NT2/D1 (cell line): ENCODE measurements around the gene SORCS1.

ENCODE experiments used
- DNase-seq: peaks from one replicate; pipeline ENCODE4 v3.0.0-alpha.2; 2011; ENCODE audit warnings: low read depth, low spot score
- H3K27me3 ChIP-seq: 2 replicates; pipeline ENCODE4 v1.6.0; 2011; ENCODE audit warnings: mild to moderate bottlenecking; ENCODE audit not compliant: insufficient read length, insufficient read depth
- H3K36me3 ChIP-seq: 2 replicates; pipeline ENCODE4 v1.6.1; 2011; ENCODE audit warnings: mild to moderate bottlenecking, low read length, mixed read lengths; ENCODE audit not compliant: insufficient read depth, insufficient read length
- H3K4me1 ChIP-seq: 2 replicates; pipeline ENCODE4 v1.5.1; 2011; ENCODE audit not compliant: insufficient read depth, insufficient read length
- H3K4me3 ChIP-seq: 2 replicates; pipeline ENCODE4 v1.5.1; 2011; ENCODE audit warnings: low read depth; ENCODE audit not compliant: insufficient read length
- H3K9ac ChIP-seq: 2 replicates; pipeline ENCODE4 v1.6.0; 2011; ENCODE audit warnings: low read depth; ENCODE audit not compliant: insufficient read length
- H3K9me3 ChIP-seq: 2 replicates; pipeline ENCODE4 v1.5.1; 2011; ENCODE audit warnings: mild to moderate bottlenecking, low read length; ENCODE audit not compliant: insufficient read depth
- SUZ12 ChIP-seq: IDR thresholded peaks from 2 replicates; pipeline ENCODE4 v1.6.1; 2011; ENCODE audit not compliant: insufficient read length, insufficient read depth; ENCODE audit errors: extremely low read depth
- YY1 ChIP-seq: IDR thresholded peaks from 2 replicates; pipeline ENCODE4 v1.6.1; 2011; ENCODE audit not compliant: insufficient read length, insufficient read depth
- ZNF274 ChIP-seq: IDR thresholded peaks from 2 replicates; pipeline ENCODE4 v1.6.1; 2011; ENCODE audit warnings: mild to moderate bottlenecking, low read depth, low read length

Gene SORCS1

DNA sequence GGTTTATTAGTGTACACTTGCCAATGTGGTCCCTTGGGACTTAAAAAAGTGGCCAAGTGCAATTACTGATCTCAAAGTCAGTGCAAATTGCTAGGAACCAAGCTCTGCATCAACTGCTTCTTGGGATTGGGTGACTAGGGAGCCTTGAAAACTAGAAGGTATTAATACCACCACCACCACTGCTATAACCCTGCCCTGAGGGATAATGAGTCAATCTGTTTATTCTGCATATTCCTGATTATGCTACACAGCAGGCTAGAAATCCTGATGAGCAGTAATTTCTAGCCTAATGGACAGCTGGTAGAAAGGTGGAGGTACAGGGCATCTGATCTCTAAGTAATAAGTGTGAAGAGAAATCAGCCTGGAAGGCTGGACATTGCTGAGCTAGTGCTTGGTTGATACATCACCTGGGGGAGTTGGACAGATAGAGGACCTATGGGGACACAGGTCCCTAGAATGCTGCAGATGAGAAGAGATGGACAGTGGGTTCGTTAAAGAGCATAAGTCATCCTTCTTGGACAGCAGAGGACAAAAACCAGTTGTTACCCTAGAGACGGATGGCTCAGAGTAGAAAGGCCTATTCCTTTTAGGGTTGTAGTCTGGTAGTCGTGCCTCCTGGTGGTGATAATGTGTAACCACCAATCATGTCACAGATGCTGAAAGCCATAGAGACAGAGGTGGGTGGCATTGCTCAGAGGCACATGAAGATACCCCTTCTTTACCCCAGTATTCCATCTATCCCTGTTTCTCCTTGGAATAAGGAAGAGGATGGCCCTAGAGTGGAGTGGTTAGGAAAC, 554.8 kb downstream of the SORCS1 start:
- H3K9me3 ChIP-seq = no peaks in the 10 kb centered on the region
- no peak overlapping the region for H3K9ac ChIP-seq
- TF ChIP-seq YY1 (no peak), ZNF274 (no peak), SUZ12 (no peak)
- peaks cover 2% of the 10 kb centered on the region for H3K27me3 ChIP-seq
- no peak for DNase-seq
- no peaks in the 10 kb centered on the region for H3K36me3 ChIP-seq
- H3K4me3 ChIP-seq = no peak overlapping the region
- H3K4me1 ChIP-seq = no peaks in the 10 kb centered on the region

DNA sequence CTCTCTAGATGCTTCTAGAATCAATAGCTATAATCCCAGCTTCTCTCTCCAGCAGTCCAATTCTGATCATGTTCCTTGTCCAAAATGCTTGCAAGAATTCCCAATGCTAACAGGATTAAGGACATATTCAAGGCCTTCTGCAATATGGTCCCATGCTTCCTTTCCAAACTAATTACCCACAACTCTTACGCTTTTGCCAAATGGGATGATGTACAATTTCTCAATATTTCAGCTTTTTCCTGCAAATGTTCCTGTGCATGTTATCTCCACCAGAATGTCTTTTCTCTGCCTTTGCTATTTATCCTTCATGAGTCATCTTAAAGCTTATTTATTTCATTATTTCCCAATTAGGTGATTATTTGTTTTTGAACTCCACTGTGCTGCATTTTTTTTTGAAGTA, 556.4 kb downstream of the SORCS1 start:
- TF ChIP-seq ZNF274 (no peak), YY1 (no peak), SUZ12 (no peak)
- no peaks in the 10 kb centered on the region for H3K36me3 ChIP-seq
- H3K4me1 ChIP-seq = no peaks in the 10 kb centered on the region
- no peak for DNase-seq
- H3K27me3 ChIP-seq = no peaks in the 10 kb centered on the region
- H3K9me3 ChIP-seq = no peaks in the 10 kb centered on the region
- H3K9ac ChIP-seq = no peak overlapping the region
- H3K4me3 ChIP-seq = no peak overlapping the region

GRCh38 chr10:106595281-106595680, 569.2 kb downstream of the SORCS1 start:
- Histone ChIP-seq H3K36me3 (no peaks in the 10 kb centered on the region), H3K4me1 (no peaks in the 10 kb centered on the region), H3K27me3 (no peaks in the 10 kb centered on the region), H3K9me3 (no peaks in the 10 kb centered on the region), H3K4me3 (no peak overlapping the region), H3K9ac (no peak overlapping the region)
- TF ChIP-seq ZNF274 (no peak), YY1 (no peak), SUZ12 (no peak)
- DNase-seq = no peak

GRCh38 chr10:106593876-106594275, 570.6 kb downstream of the SORCS1 start:
- H3K4me1 ChIP-seq = no peaks in the 10 kb centered on the region
- no peaks in the 10 kb centered on the region for H3K36me3 ChIP-seq
- no peaks in the 10 kb centered on the region for H3K9me3 ChIP-seq
- no peak for DNase-seq
- no peaks in the 10 kb centered on the region for H3K27me3 ChIP-seq
- H3K4me3 ChIP-seq = no peak overlapping the region
- no peak overlapping the region for H3K9ac ChIP-seq
- TF ChIP-seq ZNF274 (no peak), SUZ12 (no peak), YY1 (no peak)

- Histone ChIP-seq H3K27me3 (no peaks in the 10 kb centered on the region), H3K9ac (no peak overlapping the region), H3K9me3 (no peaks in the 10 kb centered on the region), H3K4me1 (no peaks in the 10 kb centered on the region), H3K4me3 (no peak overlapping the region), H3K36me3 (no peaks in the 10 kb centered on the region)
- no peak for DNase-seq
- TF ChIP-seq ZNF274 (no peak), SUZ12 (no peak), YY1 (no peak)
Measured at GRCh38 chr10:106592396-106592795, 572.1 kb downstream of the SORCS1 start.

- TF ChIP-seq SUZ12 = no peak
- no peak for TF ChIP-seq ZNF274
- no peak for TF ChIP-seq YY1
- no peak for DNase-seq
- no peaks in the 10 kb centered on the region for H3K27me3 ChIP-seq
Measured at GRCh38 chr10:106582291-106582690, 582.2 kb downstream of the SORCS1 start.

GRCh38 chr10:106577756-106578155, 586.8 kb downstream of the SORCS1 start:
- H3K4me3 ChIP-seq = no peak overlapping the region
- peaks cover 3% of the 10 kb centered on the region for H3K4me1 ChIP-seq
- TF ChIP-seq ZNF274 (no peak), YY1 (no peak), SUZ12 (no peak)
- no peak overlapping the region for H3K9ac ChIP-seq
- H3K9me3 ChIP-seq = peaks cover 8% of the 10 kb centered on the region; the same call in 1 of the 2 replicates
- no peak for DNase-seq
- H3K36me3 ChIP-seq = no peaks in the 10 kb centered on the region
- no peaks in the 10 kb centered on the region for H3K27me3 ChIP-seq

More at GRCh38 chr10:106582291-106582690, 582.2 kb downstream of the SORCS1 start:
- no peak overlapping the region for H3K9ac ChIP-seq
- H3K9me3 ChIP-seq = no peaks in the 10 kb centered on the region
- H3K4me1 ChIP-seq = no peaks in the 10 kb centered on the region
- H3K36me3 ChIP-seq = no peaks in the 10 kb centered on the region
- H3K4me3 ChIP-seq = no peak overlapping the region
